ENCODE measurements around the gene LRRC59.
"Not testable (repeated sequence)": the region's sequence is repeated elsewhere in the genome, so short reads cannot be mapped to it uniquely, and the experiment has no call there.

The LRRC59 gene

GRCh38 chr17:50397111-50397918, at the start of gene LRRC59:
Gene LRRC59 (minus strand): TSS chr17:50397523. CDS start chr17:50397317, 206 bp downstream.
- DNase-seq, result peak; percentile 70

GRCh38 chr17:50445730-50446325, 48.5 kb upstream of the LRRC59 start:
- DNase-seq, result no peak

- DNase-seq, result no peak
These were observed 47.8 kb upstream of the LRRC59 start for GRCh38 chr17:50444841-50445715.

GRCh38 chr17:50443505-50443974, 46.2 kb upstream of the LRRC59 start:
- DNase-seq, result no peak

- no peak for DNase-seq
These were observed 43.8 kb upstream of the LRRC59 start for GRCh38 chr17:50440838-50441829.

GRCh38 chr17:50440172-50440837, 43.0 kb upstream of the LRRC59 start:
- no peak for DNase-seq

GRCh38 chr17:50439008-50439407, 41.7 kb upstream of the LRRC59 start:
- DNase-seq, result no peak

GRCh38 chr17:50437409-50437808, 40.1 kb upstream of the LRRC59 start:
- no peak for DNase-seq

GRCh38 chr17:50432125-50432762, 34.9 kb upstream of the LRRC59 start:
- DNase-seq, result no peak

GRCh38 chr17:50430821-50431618, 33.7 kb upstream of the LRRC59 start:
- DNase-seq, result no peak

GRCh38 chr17:50429793-50430192, 32.5 kb upstream of the LRRC59 start:
- DNase-seq, result no peak

- DNase-seq, result no peak
These were observed 31.6 kb upstream of the LRRC59 start for GRCh38 chr17:50428831-50429424.

- not testable (repeated sequence) for DNase-seq
These were observed 30.8 kb upstream of the LRRC59 start for GRCh38 chr17:50428126-50428525.

GRCh38 chr17:50426814-50427787, 29.8 kb upstream of the LRRC59 start:
- DNase-seq, result no peak

GRCh38 chr17:50426472-50426782, 29.1 kb upstream of the LRRC59 start:
- no peak for DNase-seq

- peak; percentile 16 for DNase-seq
These were observed 28.6 kb upstream of the LRRC59 start, which contains the start of gene ACSF2 for GRCh38 chr17:50425682-50426471. Gene ACSF2 (plus strand): TSS chr17:50426218. CDS start chr17:50426262, 44 bp downstream.

GRCh38 chr17:50424996-50425681, 27.8 kb upstream of the LRRC59 start:
- no peak for DNase-seq

Measured in GOT3 (cell line).